ENCODE results near the gene MYH9.

MYH9 gene

DNA sequence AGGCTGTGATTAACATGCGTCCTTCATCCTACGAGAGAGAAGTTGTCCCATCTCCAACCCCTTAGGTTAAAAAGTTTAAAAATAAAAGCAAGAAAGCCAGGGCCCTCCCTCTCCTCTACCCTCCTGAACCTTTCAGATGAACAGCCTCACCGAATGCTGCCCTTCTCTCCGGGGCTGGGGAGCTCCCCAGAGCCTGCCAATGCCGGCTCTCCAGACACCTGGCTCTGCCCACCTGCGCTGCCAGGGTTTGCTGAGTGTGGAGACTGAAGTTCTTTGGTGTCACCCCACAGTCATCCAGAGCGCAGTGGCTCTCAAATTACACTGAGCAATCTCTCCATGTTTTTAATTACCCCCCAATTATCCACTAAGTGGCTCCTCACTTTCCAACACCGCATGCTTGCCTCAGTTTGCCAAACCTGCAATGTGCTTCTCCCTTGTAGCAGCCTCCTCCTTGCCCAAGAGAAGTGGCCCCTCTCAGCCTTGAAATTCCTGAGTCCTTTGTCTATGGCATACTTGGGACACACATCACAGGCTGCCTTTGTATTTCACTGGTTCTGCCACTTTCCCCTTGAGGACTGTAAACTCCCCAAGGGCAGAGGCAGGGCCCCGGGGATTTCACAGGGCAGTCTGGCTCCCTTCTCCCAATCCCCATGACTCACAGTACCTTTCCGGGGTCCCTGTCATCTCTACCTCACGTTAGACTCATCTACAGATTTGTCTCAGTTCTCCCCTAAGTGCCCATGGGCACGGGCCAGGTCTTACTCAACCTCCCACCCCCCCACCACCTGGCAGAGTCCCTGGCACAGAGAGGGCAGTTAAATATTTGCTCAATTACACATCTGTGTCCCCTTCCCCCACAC, 2.0 kb downstream of the MYH9 start:
- DNase-seq: no peak

DNA sequence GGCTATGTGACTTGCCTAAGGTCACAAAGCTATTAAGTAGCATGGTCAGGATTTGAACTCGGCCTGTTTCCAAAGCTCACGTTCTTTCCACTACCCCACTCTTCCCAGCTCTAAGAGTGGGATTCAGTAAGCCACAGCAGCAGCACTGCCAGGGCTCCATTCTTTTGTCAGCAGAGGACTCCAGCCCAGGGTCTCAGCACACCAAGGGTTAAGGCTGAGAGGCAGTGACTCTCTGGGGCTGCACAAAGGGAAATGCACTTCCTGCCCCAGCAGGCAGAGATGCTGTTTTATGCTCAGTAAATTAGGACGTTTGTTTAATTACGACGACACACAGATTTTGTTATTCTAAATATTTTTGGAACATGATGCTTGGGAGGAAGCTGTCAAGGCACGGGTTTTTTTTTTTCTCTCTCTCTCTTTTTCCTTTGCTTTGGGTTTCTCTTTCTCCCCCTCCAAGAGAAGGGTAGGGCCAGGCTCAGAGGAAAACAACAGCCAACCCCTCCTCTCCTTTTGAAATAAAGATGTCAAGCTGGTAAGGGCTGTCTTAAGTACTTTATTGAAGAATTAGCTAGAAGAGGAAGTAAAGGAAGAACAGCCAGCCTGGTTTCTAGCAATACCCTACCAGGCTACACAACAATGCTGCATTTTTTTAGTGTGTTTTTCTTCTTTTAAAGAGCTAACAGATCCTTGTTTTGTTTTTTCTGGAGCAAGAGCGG, 2.8 kb downstream of the MYH9 start:
- no peak for DNase-seq

DNA sequence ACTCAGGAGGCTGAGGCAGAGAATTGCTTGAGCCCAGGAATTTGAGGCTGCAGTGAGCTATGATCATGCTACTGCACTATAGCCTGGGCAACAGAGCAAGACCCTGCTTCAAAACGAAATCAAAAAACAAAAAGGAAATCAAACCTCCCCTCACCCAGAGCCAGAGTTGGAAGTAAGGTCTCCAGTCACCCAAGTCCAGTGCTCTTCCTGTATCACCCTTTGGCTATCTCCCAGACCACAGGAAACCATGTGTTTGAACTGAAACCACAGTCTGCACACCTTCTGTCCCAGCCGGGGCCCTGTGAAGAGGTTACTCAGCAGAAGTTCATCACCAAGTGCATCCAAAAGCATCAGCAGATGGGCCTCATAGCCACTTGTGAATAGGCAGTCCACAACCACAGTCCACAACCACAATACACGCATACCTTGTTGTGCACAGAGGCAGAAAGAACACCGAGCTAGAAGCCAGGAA, 4.6 kb downstream of the MYH9 start:
- DNase-seq: no peak

DNA sequence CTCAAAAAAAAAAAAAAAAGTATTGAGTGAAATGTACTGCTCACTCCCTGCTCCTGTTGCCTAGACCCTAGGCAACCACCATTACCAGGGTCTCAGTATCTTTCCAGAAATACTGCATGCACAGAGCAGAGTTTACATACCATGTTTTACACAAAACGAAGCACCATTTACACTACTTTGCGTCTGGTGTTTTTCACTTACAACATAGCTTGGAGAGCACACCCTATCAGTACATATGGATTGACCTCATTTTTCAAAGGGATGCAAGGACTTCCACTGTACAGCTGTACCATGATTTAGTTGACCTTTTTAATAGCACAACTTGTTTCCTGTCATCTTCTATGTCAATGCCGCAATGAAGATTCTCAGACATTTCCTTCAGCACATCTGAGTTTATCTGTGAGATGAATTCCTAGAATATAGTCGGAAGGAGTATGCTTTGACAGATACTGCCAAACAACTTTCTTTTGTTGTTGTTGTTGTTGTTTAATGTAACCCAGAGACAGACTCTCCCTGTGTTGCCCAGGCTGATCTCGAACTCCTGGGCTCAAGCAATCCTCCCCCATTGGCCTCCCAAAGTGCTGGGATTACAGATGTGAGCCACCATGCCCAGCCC, 6.1 kb downstream of the MYH9 start:
- no peak for DNase-seq

DNA sequence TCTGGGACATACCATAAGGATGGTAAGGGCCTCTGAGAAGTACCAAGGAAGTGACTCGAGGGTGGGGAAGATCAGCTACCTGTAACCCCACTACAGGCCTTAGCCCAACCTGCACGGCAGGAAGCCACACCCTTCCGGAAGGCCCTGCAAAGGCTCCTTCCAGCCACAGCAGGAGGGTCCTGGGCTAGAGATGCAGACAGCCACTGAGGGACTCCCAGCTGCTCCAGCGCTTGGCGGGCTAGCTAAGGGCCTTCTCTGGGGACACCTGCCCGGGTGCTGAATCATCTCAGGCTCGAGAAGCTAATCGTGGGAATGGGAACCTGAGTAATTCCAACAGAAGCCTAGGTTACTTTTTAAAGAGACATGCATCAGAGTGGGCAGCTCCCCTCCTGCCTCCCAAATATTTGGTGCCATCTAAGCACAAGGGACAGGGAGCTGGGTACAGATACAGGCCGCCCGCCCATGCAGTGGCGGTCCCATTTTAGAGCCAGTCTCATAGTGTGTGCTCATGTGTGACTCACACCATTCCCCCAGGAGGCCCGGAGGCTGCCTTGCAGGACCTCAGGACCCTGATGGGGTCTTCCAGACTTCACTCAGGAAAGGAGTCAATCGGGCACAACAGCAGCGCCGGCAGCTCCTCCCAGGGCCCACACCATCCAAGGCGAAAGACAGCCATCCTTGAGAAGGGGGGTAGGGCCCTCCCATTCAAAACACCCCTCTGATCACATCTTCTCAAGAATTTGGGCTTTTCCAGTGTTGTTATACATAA, 8.0 kb downstream of the MYH9 start:
- DNase-seq: no peak

DNA sequence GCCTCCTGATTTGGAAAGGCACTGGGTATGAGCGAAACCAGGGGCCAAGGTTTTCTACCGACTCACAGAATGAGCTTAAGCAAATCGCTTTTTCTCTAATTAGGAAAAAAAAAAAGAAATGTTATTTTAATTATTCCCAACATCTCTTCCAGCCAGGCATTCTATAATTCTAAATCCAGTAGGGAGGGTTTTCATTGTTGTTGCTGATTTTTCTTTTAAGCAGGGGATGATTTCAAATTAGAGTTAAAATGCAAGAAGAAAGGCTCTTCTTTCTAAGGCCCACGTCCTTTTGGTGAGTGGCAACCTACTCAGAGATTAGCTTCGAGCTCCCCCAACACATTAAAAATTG, 8.9 kb downstream of the MYH9 start:
- DNase-seq: no peak

DNA sequence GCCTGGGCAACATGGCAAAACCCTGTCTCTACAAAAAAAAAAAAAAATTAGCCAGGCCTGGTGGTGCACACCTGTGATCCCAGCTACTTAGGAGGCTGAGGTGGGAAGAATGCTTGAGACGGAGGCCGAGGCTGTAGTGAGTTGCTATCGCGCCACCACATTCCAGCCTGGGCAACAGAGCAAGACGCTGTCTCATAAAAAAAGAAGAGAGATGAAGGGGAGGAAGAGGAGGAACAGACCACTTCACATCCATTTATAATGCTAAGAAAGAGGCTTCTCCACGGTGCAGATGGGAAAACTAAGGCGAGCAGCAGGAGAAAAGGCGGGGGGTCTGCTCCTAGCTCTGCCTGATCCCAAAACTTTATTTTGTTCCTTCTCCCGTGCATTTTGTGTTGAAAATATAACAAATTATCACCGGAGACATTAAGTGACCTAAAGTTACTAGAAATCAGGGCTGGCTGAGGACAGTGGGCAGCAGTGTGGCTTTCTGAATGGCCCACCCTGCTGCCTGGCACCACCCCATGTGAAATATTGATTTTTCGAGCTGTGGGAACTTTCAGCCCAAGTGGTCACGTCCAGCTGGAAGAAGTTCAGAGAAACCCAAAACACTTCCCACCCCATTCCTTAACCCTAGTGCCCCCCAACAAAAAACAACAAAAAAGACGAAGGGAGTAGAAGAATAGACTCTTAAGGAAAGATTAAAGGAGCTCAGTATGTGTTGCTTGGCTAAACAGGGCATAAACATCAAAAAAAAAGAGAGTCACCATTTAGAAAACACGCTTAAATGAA, 9.5 kb downstream of the MYH9 start:
- no peak for DNase-seq

DNA sequence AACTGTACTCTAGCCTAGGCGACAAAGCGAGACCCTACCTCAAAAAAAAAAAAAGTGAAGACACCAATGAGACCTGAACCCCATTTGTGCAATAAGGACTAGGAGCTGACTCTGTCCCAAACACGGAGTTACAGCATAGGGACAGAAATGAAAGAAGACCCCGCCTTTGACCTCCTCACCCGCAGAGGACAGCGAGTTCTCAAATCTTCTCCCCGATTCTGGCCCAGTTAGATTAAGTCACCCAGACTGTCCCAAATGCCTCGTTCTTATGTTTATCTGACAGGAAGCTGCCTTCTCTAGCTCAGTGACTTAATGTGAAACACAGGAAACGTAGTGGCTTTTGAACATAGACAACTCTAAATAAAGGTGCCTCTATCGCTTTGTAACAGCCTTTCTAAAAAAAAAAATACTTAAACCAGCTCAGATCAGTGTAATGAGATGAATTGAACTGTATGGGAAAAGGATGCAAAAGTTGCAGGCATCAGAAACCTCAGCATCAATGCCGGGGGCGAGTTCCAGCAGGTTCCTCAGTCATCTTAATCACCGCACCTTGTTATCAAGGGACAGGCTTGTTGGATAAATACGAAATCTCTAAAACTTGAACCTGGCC, 10.6 kb downstream of the MYH9 start:
- no peak for DNase-seq

DNA sequence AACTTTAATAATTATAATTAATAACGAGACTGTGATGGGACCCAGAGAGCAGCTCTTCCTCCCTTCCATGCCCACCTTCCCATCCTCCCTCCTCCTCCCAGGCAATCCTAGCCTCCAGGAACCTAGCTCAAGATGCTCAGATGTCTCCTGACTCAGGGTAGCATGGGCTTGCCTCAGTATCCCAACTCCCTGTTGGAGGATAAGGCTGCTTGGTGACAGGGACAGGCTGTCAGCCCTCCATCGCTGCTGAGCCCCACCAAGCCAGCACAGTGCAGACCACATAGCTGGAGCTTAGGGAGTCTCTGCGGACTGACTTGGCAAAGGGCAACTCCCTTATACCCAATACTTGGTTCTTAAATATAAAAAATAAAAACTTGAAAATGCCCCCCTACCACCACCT, 11.5 kb downstream of the MYH9 start:
- DNase-seq: no peak

DNA sequence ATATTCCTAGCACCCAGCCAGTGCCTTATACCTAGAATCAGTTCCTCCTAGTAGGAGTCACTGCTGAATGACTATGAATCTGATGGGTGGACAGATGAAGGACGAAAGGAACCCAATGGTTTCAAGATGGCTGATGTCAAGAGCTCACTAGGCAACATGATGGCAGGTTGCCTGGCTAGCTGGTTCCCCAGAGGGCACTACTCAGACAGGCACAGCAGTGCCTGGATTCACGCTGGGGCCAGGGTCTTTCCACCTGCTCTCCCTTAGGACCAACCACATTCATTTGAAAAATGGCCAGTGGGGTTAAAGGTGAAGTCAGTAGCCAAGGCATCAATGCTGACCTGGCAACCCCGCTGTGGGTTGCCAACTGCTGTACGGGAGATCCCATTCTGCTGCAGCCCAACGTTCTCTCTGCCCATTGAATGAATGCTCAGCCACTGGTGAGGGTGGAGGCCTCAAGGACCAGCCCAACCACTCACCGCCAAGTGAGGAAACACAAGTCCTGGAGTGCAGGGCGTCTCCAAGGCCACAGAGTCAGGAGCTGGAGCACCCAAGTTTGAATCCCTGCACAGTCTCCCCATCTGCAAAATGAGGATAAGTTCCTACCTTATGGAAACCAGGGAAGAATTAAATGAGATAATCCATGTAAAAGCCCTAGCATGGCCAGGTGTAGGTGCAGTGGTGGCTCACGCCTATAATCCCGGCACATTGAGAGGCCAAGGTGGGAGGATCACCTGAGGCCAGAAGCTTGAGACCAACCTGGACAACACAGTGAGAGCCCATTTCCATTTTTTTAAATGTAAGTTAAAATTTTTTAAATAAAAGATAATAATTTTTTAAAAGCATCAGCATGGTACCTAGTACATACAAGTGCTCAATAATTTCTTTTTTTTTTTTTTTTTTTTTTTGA, 12.4 kb downstream of the MYH9 start:
- DNase-seq: no peak

DNA sequence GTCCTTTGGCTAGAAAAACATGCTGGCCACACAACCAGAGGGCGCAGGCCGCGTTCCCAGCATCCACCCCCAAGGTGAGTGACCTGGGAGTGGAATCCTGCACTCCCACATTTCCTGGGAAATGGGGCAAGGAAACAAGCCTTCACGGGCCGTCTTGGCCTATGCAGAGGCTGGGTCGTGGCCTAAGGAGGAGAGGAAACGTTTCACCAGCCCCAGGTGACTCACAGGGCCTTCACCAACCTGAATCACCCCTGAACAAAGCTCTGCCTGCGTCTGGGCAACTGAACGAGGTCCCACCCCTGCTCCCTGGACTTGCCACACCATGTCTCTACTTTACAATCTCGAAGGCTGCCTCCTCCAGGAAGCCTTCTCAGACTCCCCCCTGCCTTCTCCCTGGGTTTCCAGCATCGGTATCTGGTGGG, 13.2 kb downstream of the MYH9 start:
- DNase-seq: no peak

DNA sequence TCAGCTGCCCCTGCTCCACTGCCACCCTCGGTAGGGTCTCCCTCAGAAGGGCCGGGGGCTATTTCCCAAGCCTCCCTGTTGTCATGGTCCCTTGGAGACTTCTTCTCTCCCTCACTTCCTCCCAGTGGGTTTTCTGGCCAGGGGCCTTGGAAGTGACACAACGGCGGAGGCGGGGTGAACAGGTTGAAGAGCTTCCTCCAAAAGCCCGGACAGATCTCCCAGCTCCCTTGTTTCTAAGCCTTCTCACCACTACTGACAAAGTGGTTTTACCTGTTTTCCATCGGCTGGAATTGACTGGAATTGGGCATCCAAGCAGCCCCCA, 14.5 kb downstream of the MYH9 start:
- DNase-seq: no peak

DNA sequence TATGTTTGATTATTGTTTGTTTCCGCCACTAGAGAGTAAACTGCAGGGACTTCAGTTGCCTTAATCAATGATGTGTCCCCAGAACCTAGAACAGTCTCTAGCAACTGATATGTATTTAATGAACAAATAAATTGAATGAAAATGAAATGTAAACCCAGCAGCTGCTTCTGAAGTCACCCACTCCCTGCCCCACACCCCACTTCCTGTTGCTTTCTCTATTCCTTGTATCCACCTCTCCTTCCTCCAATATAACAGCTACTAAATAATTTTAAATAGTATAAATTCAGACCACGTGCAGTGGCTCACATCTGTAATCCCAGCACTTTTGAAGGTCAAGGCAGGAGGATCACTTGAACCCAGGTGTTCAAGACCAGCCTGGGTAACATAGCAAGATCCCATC, 15.8 kb downstream of the MYH9 start:
- DNase-seq: no peak

DNA sequence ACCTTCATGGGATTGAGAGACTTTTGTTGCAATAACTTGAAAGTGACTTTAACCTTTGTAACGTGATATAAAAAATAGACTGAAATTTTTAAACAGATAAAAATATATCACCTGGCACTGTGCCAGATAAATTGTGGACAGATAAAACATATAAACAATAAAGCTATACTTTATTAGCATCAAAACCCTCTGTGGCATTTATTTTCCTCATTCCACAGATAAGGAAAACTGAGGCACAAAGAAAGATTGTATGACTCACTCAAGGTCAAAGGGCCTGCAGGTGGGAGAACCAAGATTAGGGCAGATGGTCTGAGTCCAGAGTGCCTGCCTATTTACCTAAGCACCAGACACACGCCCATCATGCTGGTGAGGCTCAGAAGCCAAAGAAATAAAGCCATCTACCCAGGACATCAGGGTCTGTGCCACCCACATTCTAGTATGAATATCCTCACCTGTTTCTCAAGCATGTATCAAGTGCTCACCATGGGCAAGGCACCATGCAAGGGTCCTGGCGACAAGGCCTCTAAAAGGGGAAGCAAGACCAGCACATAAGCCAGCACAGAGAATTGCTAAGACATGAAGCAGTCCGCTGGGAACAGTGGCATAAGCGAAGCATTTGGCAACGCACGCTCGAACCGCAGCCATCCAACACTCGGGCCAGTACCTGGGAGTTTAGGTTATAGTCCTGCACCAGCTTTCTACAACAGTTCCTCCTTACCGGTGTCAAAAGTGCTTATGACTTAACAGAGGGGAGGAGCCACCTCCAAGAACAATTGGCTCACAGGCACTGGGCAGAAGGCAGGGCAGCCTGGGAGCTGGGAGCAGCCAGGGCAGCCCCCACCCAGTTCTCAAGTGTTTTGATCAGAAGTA, 17.6 kb downstream of the MYH9 start:
- no peak for DNase-seq

DNA sequence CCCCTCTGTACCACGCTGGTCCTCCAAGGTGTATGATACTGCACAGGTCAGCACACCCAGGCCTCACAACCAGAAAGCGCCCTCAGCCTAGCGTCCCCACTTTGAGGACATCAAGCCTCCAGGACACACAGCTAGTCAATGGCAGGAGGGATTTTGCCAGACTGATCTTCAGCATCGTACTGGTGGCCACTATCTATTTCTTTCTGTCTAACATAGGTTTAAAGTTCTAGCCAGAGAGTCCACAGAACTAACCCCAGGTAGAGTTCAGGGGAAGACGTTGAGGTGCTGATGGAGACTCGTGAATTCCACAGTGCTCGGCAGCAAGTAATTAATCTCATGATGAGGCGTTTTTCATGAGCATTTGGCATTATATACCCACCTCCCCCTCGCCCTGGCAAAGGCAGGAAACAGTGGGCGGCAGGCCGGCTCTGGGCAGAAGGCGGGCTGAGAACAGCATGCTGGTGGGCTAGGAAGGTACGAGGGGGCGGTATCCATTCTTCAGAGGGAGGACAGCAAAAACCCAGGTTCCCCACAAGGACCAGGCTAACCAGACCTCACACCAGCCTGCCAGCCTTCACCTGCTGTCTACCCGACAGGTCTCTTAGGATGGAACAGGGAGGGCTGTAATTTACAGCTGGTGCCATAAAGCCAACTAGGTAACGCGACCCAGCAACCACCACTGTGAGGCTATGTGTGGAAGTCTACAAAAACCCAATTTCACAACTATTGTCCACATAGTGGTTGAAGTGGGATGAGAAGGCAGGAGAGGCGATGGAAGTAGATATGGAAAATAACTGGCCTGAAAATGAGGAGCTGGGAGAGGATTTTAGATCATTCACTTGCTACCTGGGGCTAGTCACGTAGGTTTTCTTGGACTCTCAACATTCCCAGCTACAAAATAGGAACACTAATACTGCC, 18.5 kb downstream of the MYH9 start:
- no peak for DNase-seq

DNA sequence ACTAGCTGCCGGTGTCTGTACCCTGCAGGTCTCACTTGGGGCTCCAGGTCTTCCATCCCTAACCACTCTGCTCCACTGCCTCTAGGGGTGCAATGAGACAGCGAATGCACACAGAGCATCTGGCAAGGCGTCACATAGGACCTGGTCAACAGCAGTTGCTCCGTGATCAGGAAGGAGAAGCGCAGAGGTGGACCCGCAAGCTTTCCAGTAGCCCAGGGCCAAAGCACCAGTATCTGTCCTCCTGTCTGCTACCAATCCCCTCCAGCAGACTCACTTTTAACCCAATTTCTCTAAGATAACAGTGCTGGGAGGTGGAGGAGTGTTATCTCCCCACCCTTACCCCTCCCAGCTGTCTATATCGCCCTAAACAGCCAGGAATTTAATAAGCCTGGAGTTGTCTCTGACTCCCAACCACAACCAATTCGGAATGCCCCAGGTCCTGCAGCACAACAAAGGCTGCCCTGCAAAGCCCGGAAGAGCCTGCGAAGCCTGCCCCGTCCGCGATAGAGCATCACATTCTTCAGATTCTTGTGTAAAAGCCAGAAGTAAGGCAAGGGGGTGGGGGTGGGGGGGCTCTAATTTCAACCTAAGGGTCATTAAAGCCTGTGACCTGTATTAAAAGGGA, 19.3 kb downstream of the MYH9 start:
- no peak for DNase-seq

DNA sequence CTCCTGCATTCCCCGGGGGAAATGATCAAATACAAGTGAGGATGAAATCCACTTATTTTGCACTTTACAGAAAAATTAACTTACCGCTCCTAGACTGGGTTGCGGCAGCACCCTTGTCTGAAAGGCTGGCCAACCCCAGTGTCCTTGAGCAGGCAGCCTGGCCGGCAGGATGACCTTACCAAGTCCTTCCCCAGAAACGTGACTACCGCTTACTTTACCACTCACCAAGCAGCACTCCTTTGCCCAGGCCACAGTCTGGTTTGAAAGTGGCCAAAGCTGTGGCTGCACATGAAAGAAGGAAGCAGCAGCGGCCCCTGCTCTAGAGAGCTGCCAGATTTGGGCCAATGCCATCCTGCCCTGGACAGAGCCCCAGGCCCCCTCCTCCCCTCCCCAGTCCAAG, 20.3 kb downstream of the MYH9 start:
- DNase-seq: no peak

DNA sequence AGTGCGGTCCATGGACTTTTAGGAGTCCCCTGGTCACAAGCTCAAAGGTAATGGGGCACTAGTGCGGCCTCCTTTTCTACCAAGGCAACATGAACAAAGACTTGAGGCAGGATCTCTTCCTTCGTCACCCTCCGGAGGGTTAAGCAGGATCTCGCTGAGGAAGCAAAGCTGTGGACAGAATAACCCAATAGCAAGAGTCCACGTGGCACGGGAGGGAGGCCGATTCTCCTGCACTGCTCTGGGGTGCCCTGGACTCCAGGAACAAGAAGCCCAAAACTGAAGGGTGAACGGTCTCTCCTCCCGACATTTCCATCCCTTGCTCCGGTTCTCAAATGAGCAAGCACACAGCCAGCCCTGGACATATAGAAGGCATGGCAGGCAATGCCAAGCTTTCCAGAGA, 20.7 kb downstream of the MYH9 start:
- no peak for DNase-seq

Data from midbrain (tissue), 1 donor.